Spleen (tissue), 7 donors: ENCODE results near the gene TTC12.

ENCODE experiments used
- CTCF ChIP-seq, 11 experiments: fragments of 200-600 bp in 7 of 11; fragments of 450-650 bp in 4 of 11; sonication (generic) in 4 of 11; IDR thresholded peaks in 8 of 11; conservative IDR thresholded peaks in 3 of 11; 1 replicate in 7 of 11; 2 replicates in 4 of 11; pipeline versions ENCODE4 v1.4.0 to v1.8.0; 2016 to 2021; ENCODE audit warnings: antibody characterized with exemption in 11 of 11, inconsistent platforms in 4 of 11, mild to moderate bottlenecking in 1 of 11
- POLR2A ChIP-seq, 3 donors: fragments of 450-650 bp; IDR thresholded peaks; one replicate each; pipeline ENCODE4 v1.5.1; 2017; ENCODE audit warnings: antibody characterized with exemption in 3 of 3, mild to moderate bottlenecking in 1 of 3
- POLR2AphosphoS5 ChIP-seq, 3 donors: sonication (generic); formaldehyde crosslinking; IDR thresholded peaks; one replicate each; pipeline ENCODE4 v1.5.1; 2017; ENCODE audit warnings: antibody characterized with exemption in 3 of 3
- donor health status: DM: no; HTN: no; CAD: no; lungs with moderate emphysema.
- donor health status: DM: no; HTN: no; CAD: no.
- donor health status: DM: no; HTN: no; CAD: no.

GRCh38 chr11:113305440-113306336, 8.7 kb upstream of the TTC12 start:
- TF ChIP-seq CTCF (IDR thresholded peaks at IDR 0.05 in 8 of 11, conservative IDR thresholded peaks at IDR 0.05 in 3 of 11) (peak; percentile 58 to 89 (median 86)), POLR2A (IDR thresholded peaks at IDR 0.05) (no peak), POLR2AphosphoS5 (IDR thresholded peaks at IDR 0.05) (no peak)
